Activated B cell treated with CpG ODN at 0.5 μM for 24 hours (primary cell): ENCODE data around the gene PRKAR1B. TPM values are rescaled to one million over a fixed set of nuclear protein-coding genes. Genes with fewer than 3 reads are reported as not detected.

Experiments
- ATAC-seq: fragments of 200-7000 bp; cut with Tn5 transposase; one replicate; pipeline ENCODE4 v1.10.0; 2021; ENCODE audit warnings: low read depth, mild to moderate bottlenecking, moderate library complexity
- CTCF ChIA-PET: fragments of 350-600 bp; sonication (Branson Sonifier 250); formaldehyde crosslinking; loops from one replicate; lab custom pipeline; 2021; ENCODE audit warnings: antibody characterized with exemption; lab: Charles Lee
- POLR2A ChIA-PET: fragments of 350-600 bp; sonication (Branson Sonifier 250); formaldehyde crosslinking; loops from one replicate; lab custom pipeline; 2021; ENCODE audit warnings: antibody characterized with exemption; lab: Charles Lee
- DNase-seq: peaks from one replicate; pipeline ENCODE4 v3.0.0; 2022
- H3K27ac Mint-ChIP-seq: one replicate; pipeline ENCODE4 v1.8.0; 2020; ENCODE audit warnings: mixed read lengths
- H3K27me3 Mint-ChIP-seq: one replicate; pipeline ENCODE4 v1.8.0; 2021; ENCODE audit warnings: mixed read lengths
- H3K36me3 Mint-ChIP-seq: one replicate; pipeline ENCODE4 v1.8.0; 2021; ENCODE audit warnings: low read depth, mixed read lengths
- H3K4me1 Mint-ChIP-seq: one replicate; pipeline ENCODE4 v1.8.0; 2021; ENCODE audit warnings: mixed read lengths
- H3K4me3 Mint-ChIP-seq: one replicate; pipeline ENCODE4 v1.8.0; 2020; ENCODE audit warnings: mild to moderate bottlenecking, mixed read lengths
- H3K9me3 Mint-ChIP-seq: one replicate; pipeline ENCODE4 v1.8.0; 2020; ENCODE audit warnings: mixed read lengths
- CTCF ChIP-seq: fragments of 200-600 bp; IDR thresholded peaks from one replicate; pipeline ENCODE4 v1.8.0; 2022; ENCODE audit warnings: antibody characterized with exemption, mild to moderate bottlenecking
- intact Hi-C: fragments of 100-400 bp; cut with micrococcal nuclease; formaldehyde crosslinking; loops from one replicate; pipeline ENCODE4 v1.15.1; 2024
- total RNA-seq: library from RNA; stranded (reverse); gene quantifications from 2 replicates; pipeline ENCODE4 v1.2.3, GENCODE V29; 2022

The PRKAR1B gene
- total RNA-seq, 1 donor from 2014 or later, result 17.5 TPM

- Mint-ChIP-seq H3K36me3 (peaks cover 49% of the 10 kb centered on the region), H3K4me1 (no peaks in the 10 kb centered on the region), H3K9me3 (no peaks in the 10 kb centered on the region), H3K27me3 (no peaks in the 10 kb centered on the region), H3K27ac (no peak overlapping the region), H3K4me3 (no peak overlapping the region)
- no peak for ATAC-seq
- intact Hi-C loops, result no loop called here
- ChIA-PET POLR2A (no interaction called here), CTCF (interaction anchor here (0.8 to 1.0 kb wide), 2 partner anchors 437 to 448 kb away, joined by 3 read pairs; no protein-coding TSS in a partner anchor)
- no peak for DNase-seq
- no peak for TF ChIP-seq CTCF
Observed at GRCh38 chr7:770336-770735, 43.3 kb upstream of the PRKAR1B start.

GRCh38 chr7:768881-769504, 41.9 kb upstream of the PRKAR1B start:
- ChIA-PET POLR2A (no interaction called here), CTCF (interaction anchor here (0.9 kb wide), 1 partner anchor 447 kb away, joined by 3 read pairs; no protein-coding TSS in a partner anchor)
- H3K4me1 Mint-ChIP-seq, result no peaks in the 10 kb centered on the region
- peaks cover 54% of the 10 kb centered on the region for H3K36me3 Mint-ChIP-seq
- no peak overlapping the region for H3K27ac Mint-ChIP-seq
- ATAC-seq (no peak), DNase-seq (no peak)
- H3K4me3 Mint-ChIP-seq, result no peak overlapping the region
- H3K27me3 Mint-ChIP-seq, result no peaks in the 10 kb centered on the region
- H3K9me3 Mint-ChIP-seq, result no peaks in the 10 kb centered on the region
- no peak for TF ChIP-seq CTCF
- intact Hi-C loops, result no loop called here

GRCh38 chr7:767941-768731, 41.1 kb upstream of the PRKAR1B start:
- intact Hi-C loops, result no loop called here
- ChIA-PET POLR2A (no interaction called here), CTCF (no interaction called here)
- no peaks in the 10 kb centered on the region for H3K27me3 Mint-ChIP-seq
- DNase-seq, result no peak
- H3K4me3 Mint-ChIP-seq, result no peak overlapping the region
- peaks cover 56% of the 10 kb centered on the region for H3K36me3 Mint-ChIP-seq
- no peak for TF ChIP-seq CTCF
- no peaks in the 10 kb centered on the region for H3K4me1 Mint-ChIP-seq
- no peaks in the 10 kb centered on the region for H3K9me3 Mint-ChIP-seq
- H3K27ac Mint-ChIP-seq, result no peak overlapping the region
- ATAC-seq, result no peak

GRCh38 chr7:767580-767940, 40.5 kb upstream of the PRKAR1B start:
- no peaks in the 10 kb centered on the region for H3K9me3 Mint-ChIP-seq
- H3K27ac Mint-ChIP-seq, result no peak overlapping the region
- POLR2A ChIA-PET, result no interaction called here
- no peak for ATAC-seq
- CTCF ChIA-PET, result no interaction called here
- intact Hi-C loops, result no loop called here
- no peak overlapping the region for H3K4me3 Mint-ChIP-seq
- no peak for TF ChIP-seq CTCF
- H3K27me3 Mint-ChIP-seq, result no peaks in the 10 kb centered on the region
- H3K36me3 Mint-ChIP-seq, result peaks cover 59% of the 10 kb centered on the region
- DNase-seq, result no peak
- H3K4me1 Mint-ChIP-seq, result no peaks in the 10 kb centered on the region

GRCh38 chr7:765383-765782, 38.3 kb upstream of the PRKAR1B start:
- ChIA-PET POLR2A (no interaction called here), CTCF (no interaction called here)
- peaks cover 56% of the 10 kb centered on the region for H3K36me3 Mint-ChIP-seq
- no peaks in the 10 kb centered on the region for H3K27me3 Mint-ChIP-seq
- H3K4me1 Mint-ChIP-seq, result no peaks in the 10 kb centered on the region
- ATAC-seq (no peak), DNase-seq (no peak)
- no peak overlapping the region for H3K27ac Mint-ChIP-seq
- no peaks in the 10 kb centered on the region for H3K9me3 Mint-ChIP-seq
- intact Hi-C loops, result no loop called here
- H3K4me3 Mint-ChIP-seq, result no peak overlapping the region
- TF ChIP-seq CTCF, result no peak
